OCI-LY1 (cell line): Measurements from ENCODE around the gene BACH1.
"Not testable (repeated sequence)": the region's sequence is repeated elsewhere in the genome, so short reads cannot be mapped to it uniquely, and the experiment has no call there.

Source experiments
- H2AFZ ChIP-seq: fragments of 200-600 bp; sonication (generic), shearing (Covaris generic); 2 replicates; pipeline ENCODE4 v1.6.0; 2014; ENCODE audit warnings: antibody characterized with exemption, mild to moderate bottlenecking, low read length
- H3F3A ChIP-seq: fragments of 200-600 bp; sonication (generic), shearing (Covaris generic); 2 replicates; pipeline ENCODE4 v1.6.0; 2014; ENCODE audit warnings: mild to moderate bottlenecking, antibody characterized with exemption, low read length, moderate library complexity; ENCODE audit not compliant: insufficient read depth
- H3K27ac ChIP-seq: fragments of 200-600 bp; sonication (generic); 2 replicates; pipeline ENCODE4 v1.5.1; 2014; ENCODE audit warnings: low read length, mixed run types, mild to moderate bottlenecking, low read depth; ENCODE audit not compliant: poor library complexity, severe bottlenecking
- H3K27me3 ChIP-seq: fragments of 200-600 bp; sonication (generic); 2 replicates; pipeline ENCODE4 v1.6.0; 2014; ENCODE audit warnings: antibody characterized with exemption, mild to moderate bottlenecking, low read length, moderate library complexity; ENCODE audit not compliant: insufficient read depth
- H3K36me3 ChIP-seq: fragments of 200-600 bp; sonication (generic); 2 replicates; pipeline ENCODE4 v1.6.1; 2014; ENCODE audit warnings: mild to moderate bottlenecking, antibody characterized with exemption, low read length, moderate library complexity, mixed read lengths; ENCODE audit not compliant: insufficient read depth
- H3K4me1 ChIP-seq: fragments of 200-600 bp; sonication (generic); 2 replicates; pipeline ENCODE4 v1.5.1; 2014; ENCODE audit warnings: mild to moderate bottlenecking, low read length, moderate library complexity; ENCODE audit not compliant: insufficient read depth, severe bottlenecking
- H3K4me2 ChIP-seq: fragments of 200-600 bp; sonication (generic), shearing (Covaris generic); 2 replicates; pipeline ENCODE4 v1.6.1; 2014; ENCODE audit warnings: low read length
- H3K4me3 ChIP-seq: fragments of 200-600 bp; sonication (generic); 2 replicates; pipeline ENCODE4 v1.5.1; 2014; ENCODE audit warnings: low read length, low read depth, mild to moderate bottlenecking, mixed read lengths; ENCODE audit not compliant: poor library complexity, severe bottlenecking
- H3K79me2 ChIP-seq: fragments of 200-600 bp; shearing (Covaris generic); 2 replicates; pipeline ENCODE4 v1.6.1; 2016; ENCODE audit warnings: mixed run types, low read length, mixed read lengths; ENCODE audit not compliant: insufficient read depth
- H3K9ac ChIP-seq: fragments of 200-600 bp; sonication (generic), shearing (Covaris generic); 2 replicates; pipeline ENCODE4 v1.6.1; 2014; ENCODE audit warnings: mild to moderate bottlenecking, low read length, mixed read lengths
- H3K9me2 ChIP-seq: fragments of 200-600 bp; sonication (generic), shearing (Covaris generic); 2 replicates; pipeline ENCODE4 v1.6.1; 2014; ENCODE audit warnings: low read depth, mild to moderate bottlenecking, low read length, mixed read lengths
- H3K9me3 ChIP-seq: fragments of 200-600 bp; shearing (Covaris generic); 2 replicates; pipeline ENCODE4 v1.6.1; 2014; ENCODE audit warnings: low read length, mixed read lengths
- H4K20me1 ChIP-seq: fragments of 200-600 bp; sonication (generic), shearing (Covaris generic); 2 replicates; pipeline ENCODE4 v1.6.0; 2016; ENCODE audit warnings: mild to moderate bottlenecking, low read length; ENCODE audit not compliant: insufficient read depth
- CTCF ChIP-seq: fragments of 200-600 bp; sonication (generic), shearing (Covaris generic); IDR thresholded peaks from 2 replicates; pipeline ENCODE4 v1.5.1; 2017; ENCODE audit warnings: mild to moderate bottlenecking, antibody characterized with exemption, low read length, moderate library complexity, mixed read lengths
- EZH2 ChIP-seq: fragments of 200-600 bp; sonication (generic), shearing (Covaris generic); IDR thresholded peaks from 2 replicates; pipeline ENCODE4 v1.8.0; 2017; ENCODE audit warnings: borderline replicate concordance, mixed run types, mild to moderate bottlenecking, antibody characterized with exemption, low read length, moderate library complexity, mixed read lengths

BACH1 gene

GRCh38 chr21:29298348-29299045 is at the start of gene BACH1:
TSS of gene BACH1 (plus strand) at chr21:29298922. CDS start at chr21:29321281, 22,359 bp downstream.
- H3K9ac ChIP-seq: peak within 1 kb of the TSS; percentile 85
- H3F3A ChIP-seq: no peaks in the 10 kb centered on the region
- peaks cover 55% of the 10 kb centered on the region for H3K4me1 ChIP-seq
- H3K9me3 ChIP-seq: no peaks in the 10 kb centered on the region
- H3K4me2 ChIP-seq: peak within 1 kb of the TSS; percentile 93
- peak within 1 kb of the TSS; percentile 84 for H3K4me3 ChIP-seq
- H4K20me1 ChIP-seq: no peaks in the 10 kb centered on the region; the same call in 1 of the 2 replicates
- H3K27ac ChIP-seq: peak within 1 kb of the TSS; percentile 70
- no peaks in the 10 kb centered on the region for H3K36me3 ChIP-seq
- no peak within 1 kb of the TSS for H2AFZ ChIP-seq
- H3K9me2 ChIP-seq: no peaks in the 10 kb centered on the region
- H3K27me3 ChIP-seq: no peaks in the 10 kb centered on the region
- no peak for TF ChIP-seq CTCF
- no peak for TF ChIP-seq EZH2
- peaks cover 36% of the 10 kb centered on the region for H3K79me2 ChIP-seq

GRCh38 chr21:29249289-29249688 is 49.4 kb upstream of the BACH1 start:
- H4K20me1 ChIP-seq, H3K4me1 ChIP-seq, H3K9me2 ChIP-seq, H3K4me2 ChIP-seq, H3K27ac ChIP-seq, H3K27me3 ChIP-seq, H3F3A ChIP-seq, H2AFZ ChIP-seq, H3K9ac ChIP-seq, H3K9me3 ChIP-seq, H3K36me3 ChIP-seq, H3K4me3 ChIP-seq, H3K79me2 ChIP-seq: not testable (repeated sequence)

- H3K36me3 ChIP-seq: no peaks in the 10 kb centered on the region
- H3K4me2 ChIP-seq: no peak overlapping the region
- H3K9ac ChIP-seq: no peak overlapping the region
- H3K9me2 ChIP-seq: no peaks in the 10 kb centered on the region
- H3K79me2 ChIP-seq: no peaks in the 10 kb centered on the region
- H3K9me3 ChIP-seq: 0 out of 2 replicates have a peak, but pooled peaks cover 2% of the 10 kb centered on the region
- no peak overlapping the region for H3K4me3 ChIP-seq
- no peak overlapping the region for H2AFZ ChIP-seq
- no peaks in the 10 kb centered on the region for H4K20me1 ChIP-seq
- no peaks in the 10 kb centered on the region for H3K4me1 ChIP-seq
- H3K27ac ChIP-seq: no peak overlapping the region
- H3K27me3 ChIP-seq: no peaks in the 10 kb centered on the region
- TF ChIP-seq EZH2: no peak
- no peak for TF ChIP-seq CTCF
- no peaks in the 10 kb centered on the region for H3F3A ChIP-seq
These were observed 48.1 kb upstream of the BACH1 start for GRCh38 chr21:29250636-29251035.

GRCh38 chr21:29253861-29254260 is 44.9 kb upstream of the BACH1 start:
- not testable (repeated sequence) for H3K4me2 ChIP-seq, H2AFZ ChIP-seq, H3K27ac ChIP-seq, H4K20me1 ChIP-seq, H3K9me3 ChIP-seq, H3K79me2 ChIP-seq, H3K9me2 ChIP-seq, H3K9ac ChIP-seq, H3K4me1 ChIP-seq, H3K4me3 ChIP-seq, H3K27me3 ChIP-seq, H3K36me3 ChIP-seq, H3F3A ChIP-seq
